Tibial nerve (tissue), 4 donors: ENCODE measurements around the gene FXYD5.

ENCODE experiments used
- CTCF ChIP-seq, 5 experiments: fragments of 200-600 bp in 3 of 5; fragments of 450-650 bp in 2 of 5; sonication (generic) in 3 of 5; IDR thresholded peaks; one replicate each; pipeline ENCODE4 v1.5.1; 2016 to 2019; ENCODE audit warnings: antibody characterized with exemption in 5 of 5, mild to moderate bottlenecking in 3 of 5, moderate library complexity in 2 of 5
- EP300 ChIP-seq, 2 donors: sonication (generic); formaldehyde crosslinking; IDR thresholded peaks; one replicate each; pipeline ENCODE4 v1.6.1; 2017; ENCODE audit warnings: antibody characterized with exemption in 2 of 2, mild to moderate bottlenecking in 1 of 2

- no peak for TF ChIP-seq EP300 (IDR thresholded peaks at IDR 0.05)
- no peak for TF ChIP-seq CTCF (IDR thresholded peaks at IDR 0.05)
Measured at GRCh38 chr19:35151273-35152065, 3.1 kb upstream of the FXYD5 start.
